Right ventricle myocardium superior (tissue), 1 donor: ENCODE measurements around the gene TNNT2. TPM values are rescaled to one million over a fixed set of nuclear protein-coding genes. Genes with fewer than 3 reads are reported as not detected.

Source experiments
- ATAC-seq: fragments of 200-7000 bp; cut with Tn5 transposase; one replicate; pipeline ENCODE4 v1.9.1; 2020; ENCODE audit warnings: mild to moderate bottlenecking; ENCODE audit not compliant: poor library complexity
- DNase-seq: peaks from one replicate; pipeline ENCODE4 v3.0.0-alpha.2; 2020
- intact Hi-C: fragments of 100-400 bp; cut with DNase I; formaldehyde crosslinking; loops from one replicate; pipeline ENCODE4 v1.11.2; 2022
- total RNA-seq: library from RNA; stranded (reverse); fragmentation: NEBNext Ultra II Directional; extraction: Animal tissue kit (Norgen Biotek cat#: 25700); gene quantifications from one replicate; pipeline ENCODE4 v1.2.1, GENCODE V29; 2021
- donor health status: DM: no; HTN: yes; CAD: no; lungs with severe emphysema.

Gene TNNT2
- total RNA-seq, 1 donor from 2014 or later: 9,128 TPM

DNA sequence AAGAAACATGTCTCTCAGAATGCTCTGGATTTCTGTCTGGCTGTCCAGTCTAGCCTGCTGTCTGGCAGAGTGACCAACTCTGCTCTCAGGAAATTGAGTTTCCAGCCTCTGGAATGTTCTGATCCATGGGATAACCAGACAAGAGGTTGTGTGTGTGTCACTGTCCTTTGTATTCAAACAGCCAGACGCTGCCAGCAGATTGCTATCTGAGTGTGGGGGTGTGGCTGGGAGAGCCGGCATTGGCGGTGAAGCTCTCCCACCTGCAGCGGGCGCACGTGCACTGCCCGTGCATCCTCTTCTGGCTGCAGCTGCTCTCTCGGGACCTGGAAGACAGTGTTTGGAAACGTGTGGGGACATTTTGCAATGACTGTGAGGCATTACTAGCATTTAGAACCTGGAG is 68.1 kb downstream of the TNNT2 start:
- intact Hi-C loops: no loop called here
- DNase-seq (peak; percentile 80), ATAC-seq (peak; percentile 79)

Other genes with a start within 250 kb of the TNNT2 start
- 20.7 TPM for gene TMEM9, start 223.2 kb downstream of the TNNT2 start, total RNA-seq
- not detected for gene IGFN1, start 186.9 kb downstream of the TNNT2 start, total RNA-seq
- gene PKP1, start 94.2 kb downstream of the TNNT2 start, total RNA-seq: 0.08 TPM
- 1.9 TPM for gene LAD1, start 21.6 kb upstream of the TNNT2 start, total RNA-seq
- gene TNNI1, start 44.0 kb upstream of the TNNT2 start, total RNA-seq: 4.3 TPM
- gene PHLDA3, start 91.5 kb upstream of the TNNT2 start, total RNA-seq: 21.5 TPM
- gene CSRP1, start 129.4 kb upstream of the TNNT2 start, total RNA-seq: 53.1 TPM
- 66.6 TPM for gene NAV1, start 161.4 kb upstream of the TNNT2 start, total RNA-seq